GM18505 (cell line): ENCODE measurements around the gene KCTD6.

Experiments
- ATAC-seq: cut with Tn5 transposase; IDR thresholded peaks from one replicate; pipeline ENCODE4 v1.9.1; 2021; ENCODE audit not compliant: unreplicated experiment
- POLR2A ChIP-seq: IDR thresholded peaks from 4 replicates; pipeline ENCODE4 v1.6.1; 2011; ENCODE audit warnings: borderline replicate concordance; ENCODE audit not compliant: insufficient read depth, insufficient read length; ENCODE audit errors: extremely low read depth

The KCTD6 gene

DNA sequence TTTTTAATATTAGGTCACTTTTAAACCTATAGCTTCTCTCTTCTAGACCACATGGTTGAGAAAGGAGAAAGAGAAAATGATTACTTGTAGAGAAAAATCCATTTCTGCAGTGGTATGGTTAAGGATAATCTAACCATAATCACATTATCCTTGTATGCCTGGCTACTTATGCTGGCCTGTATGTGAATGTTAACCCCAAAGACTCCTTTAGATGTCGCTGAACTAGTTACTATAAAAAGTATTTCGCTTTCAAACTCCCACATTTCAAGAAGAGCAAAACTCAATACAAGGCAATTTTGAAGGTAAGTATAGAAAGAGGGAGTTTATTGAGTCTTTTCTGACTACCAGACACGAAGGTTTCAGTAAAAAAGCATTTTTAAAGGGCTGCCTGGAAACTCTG, 2.2 kb downstream of the KCTD6 start:
- TF ChIP-seq POLR2A = no peak
- no peak for ATAC-seq

DNA sequence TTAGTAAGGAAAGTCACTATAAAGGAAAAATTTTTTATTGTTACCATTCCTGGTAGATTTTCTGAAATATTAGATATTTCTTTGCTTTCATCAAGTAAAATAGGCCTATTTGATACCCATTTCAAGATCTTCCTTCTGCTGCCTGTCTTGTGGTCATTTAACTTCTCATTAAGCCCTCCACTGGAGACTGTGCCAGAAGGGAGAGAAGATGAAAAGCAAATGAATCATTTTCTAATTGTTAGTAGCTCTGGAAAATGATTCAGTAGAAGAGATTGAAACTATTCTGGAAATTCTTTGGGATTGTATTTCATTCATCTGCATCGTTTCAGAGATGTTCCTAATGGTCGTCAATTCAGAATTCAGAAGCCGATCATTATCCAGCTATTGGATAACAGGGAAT, 3.2 kb downstream of the KCTD6 start:
- TF ChIP-seq POLR2A = no peak
- no peak for ATAC-seq

DNA sequence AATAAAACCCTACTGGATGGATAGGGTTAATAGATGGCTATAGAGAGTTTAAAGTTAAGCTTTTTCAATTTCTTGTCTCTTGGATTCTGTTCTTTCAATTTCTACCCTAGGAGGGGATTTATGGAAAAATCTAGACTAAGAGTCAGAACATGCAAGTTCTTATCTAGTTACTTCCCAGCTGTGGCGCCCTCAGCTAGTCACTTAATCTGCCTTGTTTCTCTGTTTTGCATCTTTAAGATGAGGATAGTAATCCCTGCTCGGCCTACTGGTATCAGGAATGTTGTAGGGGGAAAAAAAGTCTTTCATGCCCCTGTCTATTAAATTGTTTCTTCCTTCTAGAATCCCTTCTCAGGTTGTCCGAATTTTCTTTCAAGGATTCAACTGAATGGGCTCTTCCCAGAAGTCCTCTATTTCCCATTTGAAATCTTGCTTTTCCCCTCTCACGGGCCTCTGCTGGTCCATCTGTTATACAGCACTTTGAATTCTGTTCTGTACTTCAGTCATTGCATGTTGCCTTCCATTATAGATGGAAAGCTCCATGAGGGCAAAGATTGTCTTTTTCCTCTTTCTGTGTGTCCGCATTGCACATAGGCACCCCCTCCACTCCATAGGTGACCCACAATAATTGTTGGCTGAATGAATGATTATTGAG, 4.4 kb downstream of the KCTD6 start:
- TF ChIP-seq POLR2A = no peak
- ATAC-seq = no peak

DNA sequence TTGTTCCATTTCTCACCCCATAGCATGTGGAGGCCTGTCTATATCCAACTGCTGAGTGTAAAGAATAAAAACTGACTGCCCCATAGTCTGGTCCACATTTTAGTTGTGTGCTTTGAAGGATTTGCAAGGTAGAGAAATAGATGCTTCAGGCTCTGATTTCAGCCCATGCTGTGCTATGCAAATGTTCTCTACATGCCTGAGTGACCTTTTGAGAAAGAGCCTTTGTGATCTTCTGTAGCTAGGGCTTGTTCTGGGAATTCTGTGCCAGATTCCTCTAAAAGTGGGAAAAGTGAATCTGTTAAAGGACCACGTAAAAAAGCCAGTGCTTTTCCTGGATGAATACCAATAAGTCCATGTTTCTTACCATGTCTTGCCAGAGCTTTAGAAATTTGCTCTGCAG, 5.2 kb downstream of the KCTD6 start:
- ATAC-seq = no peak
- no peak for TF ChIP-seq POLR2A

DNA sequence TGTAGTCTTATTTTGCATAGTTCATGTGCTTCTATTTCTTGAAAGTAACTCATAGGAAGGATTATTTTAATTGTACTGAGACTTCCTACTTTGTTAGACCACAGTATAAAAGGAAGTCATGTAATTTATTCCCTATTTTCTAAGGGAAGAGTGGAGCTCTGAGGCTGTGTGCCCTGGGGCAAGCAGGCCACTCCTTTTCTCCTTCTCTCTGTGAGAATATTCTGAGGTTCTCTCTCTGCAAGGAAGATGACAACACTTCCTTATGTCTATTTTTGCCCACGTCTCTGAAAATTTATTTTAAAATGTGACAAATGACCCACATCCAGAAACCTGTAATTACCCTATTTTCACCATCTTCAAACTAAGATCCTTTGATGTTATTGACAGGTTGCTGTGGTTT, 11.0 kb downstream of the KCTD6 start:
- ATAC-seq = no peak
- TF ChIP-seq POLR2A = no peak

DNA sequence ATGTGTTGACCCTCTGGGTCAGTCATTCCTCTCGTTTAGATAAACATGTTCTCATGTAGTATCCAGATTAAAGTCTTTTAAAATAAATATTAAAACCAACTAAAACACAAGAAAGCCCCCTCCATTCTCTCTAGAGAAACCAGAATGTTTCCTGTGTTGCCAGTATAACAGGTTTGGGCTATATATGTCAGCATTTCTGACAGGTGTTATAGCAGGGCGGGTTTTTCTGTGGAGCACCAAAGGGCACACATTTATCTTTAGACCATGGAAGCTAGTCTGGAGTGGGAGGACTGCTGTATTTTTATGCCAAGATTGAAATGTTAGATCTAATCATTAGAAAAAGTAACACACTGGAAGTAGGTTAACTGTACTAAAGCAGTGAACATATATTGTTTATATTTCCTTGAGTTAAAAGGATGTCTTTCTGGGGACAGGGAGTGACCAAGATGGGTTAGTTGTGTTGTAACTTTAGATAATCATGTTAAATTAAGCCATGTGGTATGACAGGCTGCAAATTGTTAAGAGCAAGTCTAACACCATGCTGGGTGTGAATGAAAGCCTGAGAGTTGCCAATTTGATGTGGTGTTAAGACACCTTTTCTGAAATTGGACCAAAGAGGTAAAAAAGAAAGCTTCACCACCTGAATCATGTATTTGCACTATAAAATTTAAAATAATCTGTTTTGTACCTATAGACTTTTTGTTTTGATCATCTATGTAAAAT, 15.6 kb downstream of the KCTD6 start:
- no peak for ATAC-seq
- TF ChIP-seq POLR2A = no peak

DNA sequence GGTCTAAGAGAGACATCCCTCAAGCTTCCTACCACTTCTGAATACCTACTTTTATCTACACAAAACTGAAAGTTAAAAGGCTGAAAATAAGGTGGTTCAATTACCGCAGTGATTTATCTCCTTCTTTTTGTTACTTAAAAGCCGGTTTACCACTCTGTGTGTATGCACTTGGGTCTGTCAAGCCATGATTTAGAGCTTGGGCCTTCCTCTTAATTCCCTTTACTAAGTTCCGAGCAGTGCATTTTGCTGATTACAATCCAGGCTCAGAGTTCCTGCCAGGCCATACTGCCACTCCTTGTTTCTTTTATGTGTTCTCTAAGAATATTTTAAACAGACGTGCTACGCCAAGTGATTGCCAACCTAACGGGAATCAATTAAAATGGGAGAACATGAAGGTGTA, 16.5 kb downstream of the KCTD6 start:
- ATAC-seq = no peak
- TF ChIP-seq POLR2A = no peak

DNA sequence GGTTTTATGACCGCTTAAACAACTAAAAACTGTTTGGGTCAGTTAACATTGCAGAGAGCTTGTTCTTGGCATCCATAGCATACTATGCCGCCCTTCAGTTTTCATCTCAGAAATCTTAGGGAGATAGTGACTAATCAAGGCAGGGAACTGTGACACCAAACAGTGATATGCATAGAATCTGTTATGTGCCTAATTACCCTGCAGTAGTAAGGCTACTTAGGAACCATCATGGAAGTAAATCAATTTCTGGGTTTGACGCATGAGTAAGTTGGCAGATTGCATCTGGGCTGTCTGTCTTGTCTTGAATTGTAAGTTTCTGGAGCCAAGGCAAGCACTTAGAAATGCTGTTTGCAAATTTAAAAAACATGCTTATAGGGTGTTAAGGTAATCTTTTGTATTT, 22.5 kb downstream of the KCTD6 start:
- ATAC-seq = no peak
- TF ChIP-seq POLR2A = no peak

DNA sequence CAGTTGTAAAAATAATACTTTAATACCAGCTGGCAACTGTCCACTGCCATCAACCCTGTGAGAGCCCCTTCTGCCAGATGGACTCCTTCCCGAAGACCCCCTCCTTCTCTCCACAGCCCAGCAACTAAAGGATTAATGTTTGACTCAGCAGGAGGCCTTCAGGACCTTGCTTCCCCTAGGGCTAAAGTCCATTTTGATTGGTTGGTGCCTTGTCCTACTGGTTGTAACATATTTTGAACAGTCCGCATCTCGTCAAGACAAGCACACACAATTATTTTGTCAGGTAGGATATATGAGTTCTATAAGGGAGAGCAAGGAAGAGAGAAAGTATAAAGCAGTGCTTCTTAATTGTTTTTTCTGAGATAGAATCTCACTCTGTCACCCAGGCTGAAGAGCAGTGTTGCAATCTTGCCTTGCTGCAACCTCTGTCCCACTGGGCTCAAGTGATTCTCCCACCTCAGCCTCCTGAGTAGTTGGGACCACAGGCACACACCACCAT, 26.4 kb downstream of the KCTD6 start:
- TF ChIP-seq POLR2A = no peak
- no peak for ATAC-seq

DNA sequence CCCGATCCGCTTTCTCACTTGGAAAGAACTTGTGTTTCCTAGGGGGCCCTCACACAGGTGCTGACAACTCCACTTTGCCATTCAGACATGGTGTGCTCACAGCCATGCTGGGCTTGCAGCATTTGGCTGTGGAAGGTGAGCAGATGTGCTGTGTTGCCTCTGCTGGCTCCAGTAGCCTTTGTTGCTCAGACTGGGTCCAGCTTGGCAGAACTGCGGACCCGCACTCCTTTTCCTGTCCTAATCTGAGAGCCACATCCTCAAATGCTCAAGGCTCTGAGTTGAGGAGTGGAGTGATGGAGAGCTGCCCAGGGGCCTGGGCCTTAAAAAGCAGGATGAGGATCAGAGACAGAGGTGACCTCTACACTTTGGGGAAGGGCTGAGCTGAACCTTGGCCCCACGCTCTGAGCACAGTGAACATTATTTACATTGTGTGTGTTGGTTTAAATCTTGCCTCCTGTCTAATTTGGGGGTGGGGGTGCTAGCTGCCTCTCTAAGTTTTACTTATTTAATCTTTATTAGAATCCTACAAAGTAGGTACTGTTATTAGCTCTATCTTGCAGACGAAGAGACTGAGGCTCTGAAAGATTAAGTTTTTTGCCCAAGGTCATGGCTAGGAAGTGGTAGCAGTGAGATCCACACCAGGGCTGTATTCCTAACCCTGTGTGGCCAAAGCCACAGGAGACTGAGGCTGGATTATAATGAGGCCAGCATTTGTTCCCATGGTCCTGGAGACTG, 27.9 kb downstream of the KCTD6 start:
- no peak for ATAC-seq
- TF ChIP-seq POLR2A = no peak

DNA sequence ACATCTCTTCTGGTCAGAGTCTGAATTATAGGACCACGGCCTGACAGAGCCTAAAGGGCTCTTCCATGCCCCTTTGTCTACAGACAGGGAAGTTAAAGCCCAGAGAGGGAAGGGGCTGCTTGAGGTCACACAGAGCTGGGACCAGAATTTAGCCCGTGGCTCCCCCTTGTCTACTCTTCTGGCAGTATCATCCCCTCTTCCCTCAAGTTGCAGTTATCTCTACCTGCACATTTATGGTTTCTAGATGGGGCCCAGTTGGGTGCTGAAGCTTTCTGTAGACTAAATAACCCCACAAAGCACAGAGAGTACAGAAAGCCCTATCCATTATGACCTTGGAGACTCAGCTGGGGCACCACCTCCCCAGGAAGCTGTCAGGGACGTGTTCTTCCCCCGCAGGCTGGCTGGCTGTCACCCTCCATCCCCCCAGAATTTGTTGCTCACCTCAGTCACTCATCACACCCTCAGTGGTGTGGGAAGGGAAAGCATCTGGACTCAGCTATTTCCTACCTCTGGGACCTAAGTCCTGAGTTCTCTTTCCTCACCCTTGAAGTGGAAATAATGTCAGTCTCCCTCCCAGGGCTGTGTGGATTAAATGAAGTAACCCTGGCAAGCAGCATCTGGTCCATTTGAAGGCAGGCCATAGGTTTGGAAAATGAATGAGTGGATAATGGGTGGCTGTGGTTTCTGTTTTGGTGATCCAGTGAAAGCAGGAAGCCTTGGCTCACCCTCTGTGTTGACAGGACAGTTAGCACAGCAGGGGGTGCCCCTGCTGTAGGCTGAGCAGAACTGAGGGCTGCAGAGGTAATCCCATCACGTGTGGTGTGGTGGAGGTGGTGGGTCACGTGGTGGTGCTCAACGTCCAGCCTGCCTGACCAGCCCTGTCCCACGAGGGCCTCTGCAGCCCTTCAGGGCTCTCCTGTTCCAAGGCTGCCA, 28.8 kb downstream of the KCTD6 start:
- ATAC-seq = no peak

DNA sequence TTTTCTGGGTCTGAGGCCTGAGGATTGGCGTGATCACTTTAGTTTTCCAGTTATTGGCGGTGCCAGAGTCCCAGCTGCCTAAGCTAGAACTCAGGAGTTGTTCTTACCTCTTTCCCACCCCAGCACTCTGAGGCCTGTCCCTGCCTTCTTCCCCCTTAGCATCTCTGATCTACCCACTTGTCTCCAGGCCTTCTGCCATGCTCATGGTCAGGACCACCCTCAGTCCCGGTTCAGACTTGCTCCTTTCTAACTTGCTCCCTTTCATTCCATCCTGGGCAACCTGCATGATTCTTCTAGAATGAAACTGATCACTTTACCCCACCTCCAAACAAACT, 29.4 kb downstream of the KCTD6 start:
- ATAC-seq = no peak
- no peak for TF ChIP-seq POLR2A

More for the DNA sequence above, 28.8 kb downstream of the KCTD6 start:
- TF ChIP-seq POLR2A = no peak
